ENCODE measurements around the gene SGPP2. TPM values are rescaled to one million over a fixed set of nuclear protein-coding genes. Genes with fewer than 3 reads are reported as not detected.

The SGPP2 gene
- total RNA-seq, 4 donors from 2014 or later: 0.63 to 15.3 (median 7.2) TPM

- TF ChIP-seq CTCF (IDR thresholded peaks at IDR 0.05): no peak
- no peak for DNase-seq (ENCODE audit: low spot score)
- ATAC-seq (ENCODE audit: low FRiP score): no peak
Measured at GRCh38 chr2:222606306-222606705, 182.0 kb downstream of the SGPP2 start.

DNA sequence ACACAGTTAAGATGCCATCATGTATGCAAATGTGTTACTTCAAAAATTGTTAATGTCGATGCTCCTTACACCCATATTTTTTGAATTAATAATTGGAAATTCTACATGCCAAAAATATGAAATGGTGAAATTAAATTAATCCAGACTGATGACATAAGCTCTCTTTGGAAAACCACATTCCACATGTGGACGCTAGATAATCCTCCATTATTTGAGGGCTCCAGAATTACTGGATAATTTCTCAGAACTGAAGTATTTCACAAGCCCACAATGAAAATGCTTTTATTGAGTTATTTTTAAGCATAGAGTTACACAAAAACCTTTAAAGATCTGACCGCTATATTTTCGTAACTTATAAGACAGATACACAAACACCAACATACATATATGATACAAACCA lies 183.7 kb downstream of the SGPP2 start:
- no peak for ATAC-seq (ENCODE audit: low FRiP score)
- DNase-seq (ENCODE audit: low spot score): no peak
- no peak for TF ChIP-seq CTCF (IDR thresholded peaks at IDR 0.05)

GRCh38 chr2:222609381-222609780 lies 185.0 kb downstream of the SGPP2 start:
- TF ChIP-seq CTCF (IDR thresholded peaks at IDR 0.05): no peak
- ATAC-seq (ENCODE audit: low FRiP score): no peak
- no peak for DNase-seq (ENCODE audit: low spot score)

Small RNA genes within 50 kb of the gene (small RNA-seq; reads per million reads assigned to genes)
- gene RF00019: not detected
- gene RNU6-619P: not detected

Other genes starting within 250 kb of the SGPP2 start
- gene PAX3, start 125.5 kb upstream of the SGPP2 start, total RNA-seq: not detected
- gene FARSB, start 231.5 kb downstream of the SGPP2 start, total RNA-seq: 10 to 100 TPM; 11.8 to 18.4 (median 14.8) TPM
- gene MOGAT1, start 247.1 kb downstream of the SGPP2 start, total RNA-seq: 1 to 10 TPM in 1 of 4 donors, under 1 TPM in 1, not detected in 2; 0.95 to 2.4 TPM

All from omental fat pad (tissue), 4 donors.